GM12878 (cell line): ENCODE data around the gene FAT1. TPM values are rescaled to one million over a fixed set of nuclear protein-coding genes. Genes with fewer than 3 reads are reported as not detected.

Experiments
- ATAC-seq: fragments of 200-7000 bp; cut with Tn5 transposase; 3 replicates; pipeline ENCODE4 v1.9.1; 2020; ENCODE audit warnings: mild to moderate bottlenecking, moderate library complexity
- BruUV-seq: library from RNA; stranded (reverse); fragments of 400-500 nt; replicated peaks from 2 replicates; lab custom pipeline; 2021; lab: Mats Ljungman, UMichigan
- CTCF ChIA-PET: fragments of 300-600 bp; sonication (Branson Sonifier 250); formaldehyde crosslinking; extraction: SDS; loops from one replicate; lab custom pipeline; 2021; ENCODE audit warnings: inconsistent platforms; lab: Yijun Ruan, JAX
- POLR2A ChIA-PET: fragments of 350-600 bp; formaldehyde crosslinking; extraction: SDS; loops from one replicate; lab custom pipeline; 2021; ENCODE audit warnings: inconsistent platforms; lab: Charles Lee
- RAD21 ChIA-PET: fragments of 300-600 bp; sonication (Branson Sonifier 250); formaldehyde crosslinking; loops from one replicate; lab custom pipeline; 2023; ENCODE audit warnings: antibody characterized with exemption; ENCODE audit not compliant: unreplicated experiment; lab: Charles Lee
- SMC1A ChIA-PET: fragments of 300-600 bp; sonication (Branson Sonifier 250); formaldehyde crosslinking; loops from one replicate; lab custom pipeline; 2023; ENCODE audit not compliant: unreplicated experiment, uncharacterized antibody; lab: Charles Lee
- DNase-seq: peaks from one replicate; pipeline ENCODE4 v3.0.0-alpha.2; 2011; ENCODE audit warnings: low read depth, low spot score
- FAIRE-seq: peaks from 3 replicates; lab custom pipeline; 2011; peaks lifted over from hg19 to GRCh38; lab: Jason Lieb, UNC
- H2AFZ ChIP-seq: 2 replicates; pipeline ENCODE4 v1.6.0; 2011; ENCODE audit warnings: low read depth, low read length, control low read depth; ENCODE audit not compliant: control insufficient read depth
- H3K27ac ChIP-seq: 2 replicates; pipeline ENCODE4 v1.5.1; 2011; ENCODE audit warnings: control low read depth; ENCODE audit not compliant: control insufficient read depth, insufficient read depth
- H3K27me3 ChIP-seq, 2 experiments: replicated peaks in 1 of 2; 2 replicates each; pipeline versions ENCODE4 v1.6.0 to v1.6.1; 2011; ENCODE audit warnings: low read length in 1 of 2; ENCODE audit not compliant: control insufficient read depth in 2 of 2, insufficient read depth in 2 of 2
- H3K36me3 ChIP-seq, 2 experiments: 2 replicates each; pipeline ENCODE4 v1.5.1; 2011; ENCODE audit warnings: low read length in 1 of 2; ENCODE audit not compliant: control insufficient read depth in 2 of 2, insufficient read depth in 2 of 2
- H3K4me1 ChIP-seq: 2 replicates; pipeline ENCODE4 v1.6.1; 2011; ENCODE audit warnings: mild to moderate bottlenecking, low read length, moderate library complexity, mixed read lengths; ENCODE audit not compliant: control insufficient read depth, insufficient read depth
- H3K4me2 ChIP-seq: 2 replicates; pipeline ENCODE4 v1.6.0; 2011; ENCODE audit warnings: control low read depth; ENCODE audit not compliant: control insufficient read depth, insufficient read depth
- H3K4me3 ChIP-seq: fragments of 200-600 bp; sonication (generic); 2 replicates; pipeline ENCODE4 v1.5.1; 2016
- H3K79me2 ChIP-seq: 2 replicates; pipeline ENCODE4 v1.6.0; 2011; ENCODE audit warnings: low read length; ENCODE audit not compliant: control insufficient read depth, insufficient read depth
- H3K9ac ChIP-seq: 2 replicates; pipeline ENCODE4 v1.8.0; 2011; ENCODE audit warnings: low read length, control low read depth, mixed read lengths; ENCODE audit not compliant: control insufficient read depth, insufficient read depth
- H3K9me3 ChIP-seq: replicated peaks from 3 replicates; pipeline ENCODE4 v1.5.1; 2011; ENCODE audit warnings: mild to moderate bottlenecking, low read length; ENCODE audit not compliant: control insufficient read depth, insufficient read depth
- H4K20me1 ChIP-seq: 2 replicates; pipeline ENCODE4 v1.6.0; 2011; ENCODE audit not compliant: control insufficient read depth, insufficient read depth
- CHD1 ChIP-seq: IDR thresholded peaks from 2 replicates; pipeline ENCODE4 v1.6.1; 2012; ENCODE audit warnings: low read depth, low read length, improper control_type of control experiment
- EZH2 ChIP-seq: IDR thresholded peaks from 2 replicates; pipeline ENCODE4 v1.6.1; 2012; ENCODE audit warnings: low read depth, mild to moderate bottlenecking, control low read depth, inconsistent platforms, low read length, borderline replicate concordance; ENCODE audit not compliant: control insufficient read depth
- KLF5 ChIP-seq: fragments of 450-650 bp; IDR thresholded peaks from 2 replicates; pipeline ENCODE4 v1.6.1; 2014; ENCODE audit warnings: mild to moderate bottlenecking; ENCODE audit not compliant: partially characterized antibody
- MYB ChIP-seq: fragments of 150-350 bp; IDR thresholded peaks from 2 replicates; pipeline ENCODE4 v1.6.1; 2014; ENCODE audit warnings: mild to moderate bottlenecking, low read depth, low read length, borderline replicate concordance
- NFXL1 ChIP-seq: fragments of 450-650 bp; IDR thresholded peaks from 2 replicates; pipeline ENCODE4 v1.6.1; 2017; ENCODE audit warnings: antibody characterized with exemption, mild to moderate bottlenecking, borderline replicate concordance
- NKRF ChIP-seq: fragments of 450-650 bp; conservative IDR thresholded peaks from 2 replicates; pipeline ENCODE4 v1.6.1; 2017; ENCODE audit warnings: mild to moderate bottlenecking, moderate library complexity
- NR2F1 ChIP-seq: fragments of 450-650 bp; conservative IDR thresholded peaks from 2 replicates; pipeline ENCODE4 v1.6.1; 2017; ENCODE audit warnings: mild to moderate bottlenecking
- PAX5 ChIP-seq: IDR thresholded peaks from 2 replicates; pipeline ENCODE4 v1.6.1; 2011; ENCODE audit warnings: low read depth, low read length, borderline replicate concordance
- RUNX3 ChIP-seq: IDR thresholded peaks from 2 replicates; pipeline ENCODE4 v1.6.1; 2012; ENCODE audit warnings: low read length, inconsistent platforms
- SMAD5 ChIP-seq: IDR thresholded peaks from 2 replicates; pipeline ENCODE4 v1.6.1; 2016; ENCODE audit warnings: antibody characterized with exemption, low read depth
- SPI1 ChIP-seq: IDR thresholded peaks from 2 replicates; pipeline ENCODE4 v1.6.1; 2011; ENCODE audit warnings: low read depth, mild to moderate bottlenecking, low read length, moderate library complexity, borderline replicate concordance; ENCODE audit not compliant: insufficient read depth
- TCF12 ChIP-seq: IDR thresholded peaks from 2 replicates; pipeline ENCODE4 v1.6.1; 2011; ENCODE audit warnings: low read depth, mild to moderate bottlenecking, low read length
- TCF7 ChIP-seq: IDR thresholded peaks from 2 replicates; pipeline ENCODE4 v1.6.1; 2014; ENCODE audit warnings: antibody characterized with exemption, borderline replicate concordance
- ZNF217 ChIP-seq: fragments of 450-650 bp; IDR thresholded peaks from 2 replicates; pipeline ENCODE4 v1.6.1; 2017; ENCODE audit warnings: antibody characterized with exemption, mild to moderate bottlenecking
- ZSCAN29 ChIP-seq: fragments of 450-650 bp; IDR thresholded peaks from 2 replicates; pipeline ENCODE4 v1.6.1; 2017; ENCODE audit warnings: mild to moderate bottlenecking, moderate library complexity
- WGBS: methylation state at CpG from one replicate; pipeline ENCODE4 v1.1.6; 2016; ENCODE audit warnings: low lambda C conversion rate; ENCODE audit not compliant: insufficient replicate concordance, insufficient coverage; ENCODE audit errors: missing lambda C conversion rate; 5-methylcytosine and 5-hydroxymethylcytosine counted together
- in situ Hi-C: fragments of 300-500 bp; cut with MboI; formaldehyde crosslinking; loops from 9 replicates; pipeline ENCODE4 v1.14.3; 2018; ENCODE audit warnings: mixed read lengths
- intact Hi-C: fragments of 100-400 bp; cut with micrococcal nuclease; formaldehyde crosslinking; loops from one replicate; pipeline ENCODE4 v1.14.2; 2022; ENCODE audit not compliant: unreplicated experiment
- polyA plus RNA-seq, 11 experiments: library from polyadenylated mRNA; depleted of rRNA in 4 of 11; unstranded in 6 of 11; stranded (reverse) in 5 of 11; fragments of >200 nt; fragmentation: Nextera tagmentation in 4 of 11; fragmentation: Illumina TruSeq in 1 of 11; extraction: Ambion mirVana in 4 of 11; extraction: Trizol in 1 of 11; gene quantifications; 1 replicate in 1 of 11; 2 replicates in 10 of 11; pipeline versions ENCODE4 v1.2.1 to v1.2.3, GENCODE V29; 2011 to 2016; ENCODE audit warnings: inconsistent platforms in 2 of 11, missing spikeins in 2 of 11, low read depth in 1 of 11
- total RNA-seq, 4 experiments: library from RNA; depleted of rRNA in 3 of 4; stranded (reverse); fragments of >200 nt in 3 of 4; fragmentation: Illumina TruSeq in 1 of 4; extraction: Trizol in 1 of 4; gene quantifications; 2 replicates each; pipeline versions ENCODE4 v1.2.1 to v1.2.3, GENCODE V29; 2013 to 2021
- TF ChIP-seq, protein P1 (sequence below), 3 experiments: IDR thresholded peaks in 2 of 3; conservative IDR thresholded peaks in 1 of 3; 2 replicates each; pipeline ENCODE4 v1.5.1; 2011; ENCODE audit warnings: low read depth in 3 of 3, low read length in 3 of 3, mild to moderate bottlenecking in 3 of 3, control low read depth in 2 of 3, moderate library complexity in 2 of 3, inconsistent platforms in 1 of 3, mixed read lengths in 1 of 3; ENCODE audit not compliant: control insufficient read depth in 2 of 3, insufficient read depth in 1 of 3; ENCODE audit errors: extremely low read depth in 1 of 3
- TF ChIP-seq, protein P2 (sequence below): fragments of 450-650 bp; IDR thresholded peaks from 2 replicates; pipeline ENCODE4 v1.6.1; 2016; ENCODE audit warnings: mild to moderate bottlenecking

FAT1 gene
- total and polyA plus RNA-seq, 10 of the 15 experiments (the other 5 are each of a cell fraction or from before 2014, with no cell fraction given) = 0.04 to 11.8 (median 0.11) TPM; not detected in 1

GRCh38 chr4:186545436-186545835 is 178.2 kb downstream of the FAT1 start:
- no peak overlapping the region for H3K9ac ChIP-seq
- no peak overlapping the region for H3K27ac ChIP-seq
- H3K4me3 ChIP-seq = no peak overlapping the region
- ChIA-PET POLR2A (no interaction called here), RAD21 (no interaction called here), CTCF (no interaction called here), SMC1A (no interaction called here)
- H4K20me1 ChIP-seq = no peaks in the 10 kb centered on the region
- no peaks in the 10 kb centered on the region for H3K79me2 ChIP-seq
- no TSS peak for BruUV-seq
- intact Hi-C loops = loop anchor here (5.0 kb wide), 1 partner anchor 377 kb away; no protein-coding TSS in a partner anchor
- H3K4me2 ChIP-seq = no peak overlapping the region
- in situ Hi-C loops = no loop called here
- FAIRE-seq = no peak
- H3K36me3 ChIP-seq = no peaks in the 10 kb centered on the region
- no peaks in the 10 kb centered on the region for H3K4me1 ChIP-seq
- H3K27me3 ChIP-seq = no peaks in the 10 kb centered on the region
- H2AFZ ChIP-seq = no peak overlapping the region
- DNase-seq = no peak
- H3K9me3 ChIP-seq = no peaks in the 10 kb centered on the region
- ATAC-seq = no peak
- WGBS = 11% methylated on average over 7 of the region's 7 CpGs
- TF ChIP-seq PAX5 (no peak), CHD1 (no peak), MYB (no peak), SMAD5 (no peak), NKRF (no peak), ZSCAN29 (no peak), TCF12 (no peak), TCF7 (no peak), KLF5 (no peak), NR2F1 (no peak), EZH2 (no peak), SPI1 (no peak), NFXL1 (no peak), RUNX3 (no peak), ZNF217 (no peak)
- TF ChIP-seq, protein P1, sequence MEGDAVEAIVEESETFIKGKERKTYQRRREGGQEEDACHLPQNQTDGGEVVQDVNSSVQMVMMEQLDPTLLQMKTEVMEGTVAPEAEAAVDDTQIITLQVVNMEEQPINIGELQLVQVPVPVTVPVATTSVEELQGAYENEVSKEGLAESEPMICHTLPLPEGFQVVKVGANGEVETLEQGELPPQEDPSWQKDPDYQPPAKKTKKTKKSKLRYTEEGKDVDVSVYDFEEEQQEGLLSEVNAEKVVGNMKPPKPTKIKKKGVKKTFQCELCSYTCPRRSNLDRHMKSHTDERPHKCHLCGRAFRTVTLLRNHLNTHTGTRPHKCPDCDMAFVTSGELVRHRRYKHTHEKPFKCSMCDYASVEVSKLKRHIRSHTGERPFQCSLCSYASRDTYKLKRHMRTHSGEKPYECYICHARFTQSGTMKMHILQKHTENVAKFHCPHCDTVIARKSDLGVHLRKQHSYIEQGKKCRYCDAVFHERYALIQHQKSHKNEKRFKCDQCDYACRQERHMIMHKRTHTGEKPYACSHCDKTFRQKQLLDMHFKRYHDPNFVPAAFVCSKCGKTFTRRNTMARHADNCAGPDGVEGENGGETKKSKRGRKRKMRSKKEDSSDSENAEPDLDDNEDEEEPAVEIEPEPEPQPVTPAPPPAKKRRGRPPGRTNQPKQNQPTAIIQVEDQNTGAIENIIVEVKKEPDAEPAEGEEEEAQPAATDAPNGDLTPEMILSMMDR (IDR thresholded peaks at IDR 0.05 in 2 of 3, conservative IDR thresholded peaks at IDR 0.05 in 1 of 3; ENCODE audit: control insufficient read depth in 2 of 3, extremely low read depth in 1 of 3, insufficient read depth in 1 of 3, low read depth in 3 of 3, low read length in 3 of 3) = no peak
- TF ChIP-seq, protein P2, sequence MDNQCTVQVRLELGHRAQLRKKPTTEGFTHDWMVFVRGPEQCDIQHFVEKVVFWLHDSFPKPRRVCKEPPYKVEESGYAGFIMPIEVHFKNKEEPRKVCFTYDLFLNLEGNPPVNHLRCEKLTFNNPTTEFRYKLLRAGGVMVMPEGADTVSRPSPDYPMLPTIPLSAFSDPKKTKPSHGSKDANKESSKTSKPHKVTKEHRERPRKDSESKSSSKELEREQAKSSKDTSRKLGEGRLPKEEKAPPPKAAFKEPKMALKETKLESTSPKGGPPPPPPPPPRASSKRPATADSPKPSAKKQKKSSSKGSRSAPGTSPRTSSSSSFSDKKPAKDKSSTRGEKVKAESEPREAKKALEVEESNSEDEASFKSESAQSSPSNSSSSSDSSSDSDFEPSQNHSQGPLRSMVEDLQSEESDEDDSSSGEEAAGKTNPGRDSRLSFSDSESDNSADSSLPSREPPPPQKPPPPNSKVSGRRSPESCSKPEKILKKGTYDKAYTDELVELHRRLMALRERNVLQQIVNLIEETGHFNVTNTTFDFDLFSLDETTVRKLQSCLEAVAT = no peak
